Cerebellar nuclear complex (tissue), 1 donor: ENCODE data around the gene ZNF692.

Source experiments
- DNase-seq, 2 experiments: peaks; one replicate each; lab custom pipeline; 2025; lab: John Stamatoyannopoulos, UW

The ZNF692 gene

GRCh38 chr1:248824301-248824700, 34.6 kb downstream of the ZNF692 start:
- no peak for DNase-seq

- no peak for DNase-seq
Measured at GRCh38 chr1:248823517-248824001, 35.3 kb downstream of the ZNF692 start.

GRCh38 chr1:248822148-248823032, 36.5 kb downstream of the ZNF692 start:
- DNase-seq: no peak

- no peak for DNase-seq
Measured at GRCh38 chr1:248821641-248822040, 37.2 kb downstream of the ZNF692 start.

- no peak for DNase-seq
Measured at GRCh38 chr1:248821101-248821500, 37.8 kb downstream of the ZNF692 start.

- no peak for DNase-seq
Measured at GRCh38 chr1:248820041-248820585, 38.8 kb downstream of the ZNF692 start.

GRCh38 chr1:248818505-248819374, 40.1 kb downstream of the ZNF692 start:
- no peak for DNase-seq

- DNase-seq: no peak
Measured at GRCh38 chr1:248817065-248817464, 41.8 kb downstream of the ZNF692 start.

GRCh38 chr1:248816042-248816851, 42.6 kb downstream of the ZNF692 start:
- DNase-seq: no peak

GRCh38 chr1:248815407-248816034, 43.4 kb downstream of the ZNF692 start:
- DNase-seq: no peak

- DNase-seq: no peak
Measured at GRCh38 chr1:248814351-248814750, 44.5 kb downstream of the ZNF692 start.

- no peak for DNase-seq
Measured at GRCh38 chr1:248813546-248813945, 45.3 kb downstream of the ZNF692 start.

GRCh38 chr1:248812736-248813425, 46.0 kb downstream of the ZNF692 start:
- DNase-seq: no peak

- no peak for DNase-seq
Measured at GRCh38 chr1:248811514-248812490, 47.1 kb downstream of the ZNF692 start.

- DNase-seq: no peak
Measured at GRCh38 chr1:248810727-248811513, 48.0 kb downstream of the ZNF692 start.

GRCh38 chr1:248810000-248810726, 48.7 kb downstream of the ZNF692 start:
- DNase-seq: no peak

- DNase-seq: no peak
Measured at GRCh38 chr1:248808876-248809275, 50.0 kb downstream of the ZNF692 start.
